Peyer's patch (tissue), 4 donors: ENCODE measurements around the gene MAN2C1.
"Not testable (repeated sequence)": the region's sequence is repeated elsewhere in the genome, so short reads cannot be mapped to it uniquely, and the experiment has no call there.

Source experiments
- POLR2A ChIP-seq, 2 donors: fragments of 450-650 bp; IDR thresholded peaks; one replicate each; pipeline ENCODE4 v1.5.1; 2017; ENCODE audit warnings: antibody characterized with exemption in 2 of 2, mild to moderate bottlenecking in 2 of 2, moderate library complexity in 2 of 2
- TF ChIP-seq, protein P1 (sequence below), 6 experiments: fragments of 450-650 bp in 4 of 6; fragments of 200-600 bp in 2 of 6; sonication (generic) in 1 of 6; IDR thresholded peaks; one replicate each; pipeline ENCODE4 v1.5.1; 2017 to 2019; ENCODE audit warnings: antibody characterized with exemption in 6 of 6, mild to moderate bottlenecking in 3 of 6, moderate library complexity in 1 of 6

DNA sequence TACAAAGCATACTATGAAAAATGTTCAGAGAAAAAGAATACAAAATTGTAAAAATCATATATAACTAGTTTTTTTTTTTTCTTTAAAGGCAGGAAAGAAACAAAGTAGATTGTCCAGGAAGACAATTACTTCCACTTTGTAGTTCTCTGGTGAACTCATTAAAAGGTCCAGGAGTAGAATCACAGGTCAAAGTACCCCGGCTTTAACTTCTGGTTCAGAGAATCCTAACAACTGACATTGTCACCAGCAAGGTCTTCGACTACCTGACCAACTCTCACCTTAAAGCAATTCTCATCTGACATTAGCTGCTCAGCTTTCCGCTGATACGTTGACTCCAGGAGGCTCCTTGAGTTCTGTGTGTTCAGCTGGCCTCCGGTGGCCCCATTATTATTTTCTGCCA lies 15.6 kb upstream of the MAN2C1 start:
- TF ChIP-seq, protein P1, sequence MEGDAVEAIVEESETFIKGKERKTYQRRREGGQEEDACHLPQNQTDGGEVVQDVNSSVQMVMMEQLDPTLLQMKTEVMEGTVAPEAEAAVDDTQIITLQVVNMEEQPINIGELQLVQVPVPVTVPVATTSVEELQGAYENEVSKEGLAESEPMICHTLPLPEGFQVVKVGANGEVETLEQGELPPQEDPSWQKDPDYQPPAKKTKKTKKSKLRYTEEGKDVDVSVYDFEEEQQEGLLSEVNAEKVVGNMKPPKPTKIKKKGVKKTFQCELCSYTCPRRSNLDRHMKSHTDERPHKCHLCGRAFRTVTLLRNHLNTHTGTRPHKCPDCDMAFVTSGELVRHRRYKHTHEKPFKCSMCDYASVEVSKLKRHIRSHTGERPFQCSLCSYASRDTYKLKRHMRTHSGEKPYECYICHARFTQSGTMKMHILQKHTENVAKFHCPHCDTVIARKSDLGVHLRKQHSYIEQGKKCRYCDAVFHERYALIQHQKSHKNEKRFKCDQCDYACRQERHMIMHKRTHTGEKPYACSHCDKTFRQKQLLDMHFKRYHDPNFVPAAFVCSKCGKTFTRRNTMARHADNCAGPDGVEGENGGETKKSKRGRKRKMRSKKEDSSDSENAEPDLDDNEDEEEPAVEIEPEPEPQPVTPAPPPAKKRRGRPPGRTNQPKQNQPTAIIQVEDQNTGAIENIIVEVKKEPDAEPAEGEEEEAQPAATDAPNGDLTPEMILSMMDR (IDR thresholded peaks at IDR 0.05), result not testable (repeated sequence)
- TF ChIP-seq POLR2A (IDR thresholded peaks at IDR 0.05), result not testable (repeated sequence)
